Loucy (cell line): ENCODE results near the gene RPL10L.

Source experiments
- CTCF ChIP-seq: fragments of 200-600 bp; sonication (generic); conservative IDR thresholded peaks from 2 replicates; pipeline ENCODE4 v1.5.1; 2014; ENCODE audit warnings: mild to moderate bottlenecking, antibody characterized with exemption, low read length
- EZH2phosphoT487 ChIP-seq: fragments of 200-600 bp; IDR thresholded peaks from 2 replicates; pipeline ENCODE4 v1.6.1; 2018; ENCODE audit warnings: antibody characterized with exemption, mild to moderate bottlenecking, moderate library complexity, borderline replicate concordance

DNA sequence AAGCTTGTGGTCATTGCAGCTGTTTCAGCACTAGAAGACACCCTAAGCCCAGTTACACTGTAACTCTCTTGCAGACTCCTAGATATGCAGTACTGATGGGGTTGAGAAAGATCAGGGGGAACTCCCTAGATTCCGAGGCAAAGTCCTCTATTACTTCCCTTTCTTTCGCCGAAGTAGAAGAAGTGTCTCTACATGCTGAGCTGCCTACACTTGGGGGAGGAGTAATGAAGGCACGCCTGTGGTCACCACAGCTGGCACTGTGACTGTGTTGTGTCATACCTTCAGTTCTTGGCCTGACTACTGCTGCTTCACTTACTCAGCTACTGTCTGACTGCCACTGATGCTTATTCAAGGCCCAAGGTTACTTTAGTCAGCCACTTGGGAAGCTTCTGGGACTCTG, 35.1 kb upstream of the RPL10L start:
- TF ChIP-seq CTCF (no peak), EZH2phosphoT487 (no peak)
